HG03354 (cell line): ENCODE data around the gene DNAJB1.

Experiments used
- ATAC-seq: cut with Tn5 transposase; IDR thresholded peaks from one replicate; pipeline ENCODE4 v1.9.1; 2021; ENCODE audit warnings: mild to moderate bottlenecking; ENCODE audit not compliant: unreplicated experiment, poor library complexity, severe bottlenecking

DNAJB1 gene

DNA sequence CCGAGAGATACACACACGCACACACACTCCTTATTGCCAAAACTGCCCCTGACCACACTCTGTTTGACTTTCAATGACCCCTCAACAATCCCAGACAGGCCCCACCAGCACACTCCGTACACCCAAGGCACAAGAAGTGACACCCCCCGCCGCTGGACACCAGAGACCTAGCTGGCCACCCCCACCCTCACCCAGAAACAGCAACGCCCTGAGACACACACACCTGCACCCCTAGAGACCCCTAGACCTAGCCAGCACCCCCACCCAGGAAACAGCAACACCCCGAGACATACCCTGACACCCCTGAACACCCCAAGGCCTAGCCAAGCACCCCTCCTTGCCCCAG is 41.9 kb downstream of the DNAJB1 start:
- no peak for ATAC-seq

DNA sequence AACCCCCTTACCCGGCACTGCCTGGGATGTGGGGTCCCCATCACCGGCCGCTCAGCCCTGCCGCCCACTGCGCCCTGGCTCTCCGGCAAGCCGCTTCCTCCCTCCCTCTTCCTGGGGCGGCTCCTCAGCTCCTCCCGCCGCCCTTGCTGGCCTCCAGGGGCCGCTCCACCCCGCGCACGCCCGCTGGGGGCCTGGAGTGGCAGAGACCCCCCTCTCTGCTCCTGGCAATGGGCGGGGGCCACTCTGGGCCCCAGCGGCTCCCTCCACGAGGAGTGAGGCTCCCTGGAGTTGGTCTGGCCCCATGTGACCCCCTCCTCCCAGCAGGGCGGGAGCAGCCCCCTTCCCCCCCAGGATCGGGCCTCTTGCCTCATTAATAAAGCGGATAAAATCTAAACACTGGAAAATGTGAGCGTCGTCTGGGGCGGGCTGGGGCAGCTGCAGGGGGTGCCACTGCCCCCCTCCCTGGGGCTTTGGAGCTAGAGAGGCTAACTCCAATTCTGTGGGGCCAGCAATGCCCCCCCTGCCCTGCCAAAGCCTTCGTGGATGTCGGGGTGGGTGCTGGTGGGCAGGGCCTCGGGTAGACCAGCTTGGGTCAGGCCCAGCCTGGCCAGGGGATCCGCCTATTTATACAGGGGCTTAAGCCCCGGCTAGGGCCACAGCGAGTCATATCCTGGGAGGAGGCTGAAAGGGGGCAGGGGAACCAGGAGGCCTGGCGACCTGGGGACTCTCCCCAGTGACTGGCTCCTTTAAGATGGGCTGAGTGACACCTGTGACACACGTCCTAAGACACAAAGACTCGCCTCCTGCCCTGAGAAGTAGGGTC is 42.7 kb downstream of the DNAJB1 start, which contains the start of gene PTGER1:
Gene PTGER1 (minus strand): TSS at position 104 of the 823 bp plus-strand sequence. CDS start 1,034 bp downstream, outside the sequence.
- ATAC-seq = no peak

- no peak for ATAC-seq
Observed at GRCh38 chr19:14474827-14475226, 43.4 kb downstream of the DNAJB1 start.

DNA sequence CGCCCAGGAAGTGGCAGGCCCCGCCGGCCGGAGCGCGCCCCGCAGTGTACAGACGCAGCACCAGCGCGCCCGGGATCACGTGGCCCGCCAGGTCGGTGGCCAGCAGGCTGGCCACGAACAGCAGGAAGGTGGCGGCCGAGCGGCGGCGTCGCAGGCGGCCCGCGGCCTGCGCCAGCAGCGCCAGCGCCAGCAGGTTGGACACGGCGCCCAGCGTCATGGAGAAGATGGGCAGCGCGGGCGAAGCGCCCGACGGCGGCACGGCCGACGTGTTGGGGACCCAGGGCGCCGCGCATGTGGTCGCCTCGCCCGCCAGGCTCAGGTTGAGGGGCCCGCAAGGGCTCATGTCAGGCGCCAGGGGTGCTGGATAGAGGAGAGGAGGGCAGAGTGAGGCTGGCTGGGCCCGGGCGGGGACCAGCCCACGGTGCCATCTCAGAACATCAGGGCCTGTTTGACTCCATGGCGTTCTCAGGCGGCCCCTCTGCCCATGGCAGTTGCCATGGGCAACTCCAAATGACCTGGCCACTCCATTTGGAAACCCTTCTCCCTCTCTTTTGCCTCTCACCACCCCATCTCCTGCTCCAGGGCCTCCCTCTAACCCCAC is 44.1 kb downstream of the DNAJB1 start:
- ATAC-seq = no peak

DNA sequence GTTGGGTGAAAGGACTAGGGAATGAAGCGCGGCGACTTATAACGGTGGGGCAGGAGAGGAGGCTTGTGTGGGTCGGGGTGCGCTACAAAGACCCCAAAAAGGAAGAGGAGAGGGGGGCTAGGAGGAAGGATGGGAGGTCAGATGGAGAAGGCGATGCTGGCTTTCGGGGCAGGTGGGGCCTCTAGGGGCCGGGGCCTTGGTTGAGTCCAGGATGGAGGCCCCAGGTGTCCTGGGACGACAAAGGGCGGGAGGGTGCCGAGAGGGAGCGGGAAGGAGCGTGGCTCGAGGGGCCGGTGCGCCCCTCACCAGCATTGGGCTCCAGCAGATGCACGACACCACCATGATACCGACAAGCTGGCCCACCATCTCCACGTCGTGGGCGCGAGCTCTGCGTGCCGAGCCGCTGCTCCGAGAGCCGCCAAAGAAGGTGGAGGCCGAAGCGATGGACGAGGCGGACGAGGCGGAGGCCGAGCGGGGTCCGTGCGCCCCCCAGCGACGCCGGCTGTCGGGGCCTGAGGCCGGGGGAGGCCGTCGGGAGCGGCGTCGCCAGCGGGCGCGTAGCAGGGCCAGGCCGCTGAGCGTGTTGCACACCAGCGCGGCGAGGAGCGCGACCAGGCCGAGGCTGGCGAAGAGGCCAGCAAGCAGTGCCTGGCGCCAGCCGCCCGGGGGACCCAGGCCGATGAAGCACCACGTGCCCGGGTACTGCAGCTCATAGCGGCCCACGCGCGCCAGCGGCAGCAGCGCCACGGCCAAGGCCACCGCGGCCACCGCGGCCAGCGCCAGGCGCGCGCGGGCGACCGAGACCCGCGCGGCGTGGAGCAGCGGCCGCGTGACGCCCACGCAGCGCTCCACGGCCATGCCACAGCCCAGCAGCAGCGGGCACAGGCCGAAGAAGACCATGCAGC is 44.9 kb downstream of the DNAJB1 start:
- no peak for ATAC-seq

DNA sequence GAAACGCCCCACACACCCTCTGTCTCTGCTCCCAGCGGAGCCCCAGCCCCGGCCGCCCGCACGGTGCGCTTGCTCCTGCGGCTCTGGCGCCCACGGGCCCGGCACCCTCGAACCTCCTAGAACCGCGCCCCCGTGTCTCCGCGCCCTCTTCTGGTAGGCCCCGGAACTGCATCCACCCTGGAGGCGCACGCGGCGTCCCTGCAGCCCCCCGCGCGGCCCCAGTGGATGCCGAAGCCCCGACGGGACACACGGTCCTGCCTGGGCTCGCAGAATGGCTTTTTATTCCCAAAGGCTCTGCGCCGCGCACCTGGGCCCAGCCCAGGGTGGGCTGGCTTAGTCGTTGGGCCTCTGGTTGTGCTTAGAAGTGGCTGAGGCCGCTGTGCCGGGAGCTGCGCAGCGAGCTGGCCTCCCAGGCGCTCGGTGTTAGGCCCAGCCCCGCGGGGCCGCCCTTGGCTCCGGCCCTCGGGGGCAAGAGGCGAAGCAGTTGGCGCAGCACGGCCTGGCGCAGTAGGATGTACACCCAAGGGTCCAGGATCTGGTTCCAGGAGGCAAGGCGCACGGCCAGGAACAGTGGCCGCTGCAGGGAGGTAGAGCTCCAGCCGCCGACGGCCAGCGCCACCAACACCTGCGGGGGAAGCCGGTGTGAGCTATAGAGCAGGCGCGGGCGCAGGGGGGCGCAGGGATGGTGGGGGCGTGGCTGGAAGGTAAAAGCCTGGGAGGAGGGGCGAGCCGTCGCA is 45.8 kb downstream of the DNAJB1 start:
- ATAC-seq = no peak

- ATAC-seq = no peak
Observed at GRCh38 chr19:14471436-14472187, 46.6 kb downstream of the DNAJB1 start.

DNA sequence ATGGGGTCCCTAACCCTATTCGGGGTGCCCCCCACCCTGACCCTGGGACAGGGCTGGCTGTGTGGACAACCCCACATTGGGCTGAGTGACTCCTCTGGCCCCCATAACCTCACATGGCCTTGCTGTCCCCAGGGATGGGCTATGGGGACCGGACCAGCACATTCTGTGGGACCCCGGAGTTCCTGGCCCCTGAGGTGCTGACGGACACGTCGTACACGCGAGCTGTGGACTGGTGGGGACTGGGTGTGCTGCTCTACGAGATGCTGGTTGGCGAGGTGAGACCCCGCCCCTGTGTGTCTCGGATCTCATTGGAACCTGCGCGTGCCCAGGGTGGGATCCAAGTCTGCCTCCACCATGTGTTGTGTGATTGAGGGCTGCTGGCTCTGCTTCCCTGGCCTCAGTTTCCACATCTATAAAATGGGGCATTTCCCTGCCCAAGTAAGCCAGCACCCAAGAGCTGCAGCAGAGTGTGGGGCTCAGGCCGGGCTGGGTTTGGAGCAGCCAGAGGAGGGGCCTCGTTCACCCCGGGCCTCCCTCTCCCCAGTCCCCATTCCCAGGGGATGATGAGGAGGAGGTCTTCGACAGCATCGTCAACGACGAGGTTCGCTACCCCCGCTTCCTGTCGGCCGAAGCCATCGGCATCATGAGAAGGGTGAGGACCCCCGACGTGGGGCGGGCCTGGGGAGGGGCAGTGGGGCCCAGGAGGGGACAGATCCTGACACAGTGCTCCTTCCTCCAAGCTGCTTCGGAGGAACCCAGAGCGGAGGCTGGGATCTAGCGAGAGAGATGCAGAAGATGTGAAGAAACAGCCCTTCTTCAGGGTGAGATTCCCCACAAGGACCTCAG is 47.9 kb downstream of the DNAJB1 start:
- no peak for ATAC-seq

GRCh38 chr19:14467816-14468215 is 50.4 kb downstream of the DNAJB1 start:
- ATAC-seq = no peak

DNA sequence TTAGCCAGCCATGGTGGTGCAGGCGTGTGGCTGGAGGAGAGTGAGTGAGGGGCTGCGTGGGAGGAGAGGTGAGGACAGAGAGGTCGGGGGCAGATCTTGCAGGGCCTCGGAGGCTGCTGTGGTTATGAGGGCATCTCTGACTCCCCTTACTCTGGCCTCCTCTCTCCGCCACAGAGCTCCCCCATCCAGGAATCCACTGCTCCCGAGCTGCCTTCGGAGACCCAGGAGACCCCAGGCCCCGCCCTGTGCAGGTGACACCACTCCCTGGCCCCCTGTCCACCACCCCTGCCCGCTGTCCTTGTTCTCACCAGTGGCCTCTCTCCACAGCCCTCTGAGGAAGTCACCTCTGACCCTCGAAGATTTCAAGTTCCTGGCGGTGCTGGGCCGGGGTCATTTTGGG is 50.8 kb downstream of the DNAJB1 start:
- no peak for ATAC-seq
